ENCODE data around the gene TRPV3. TPM values are rescaled to one million over a fixed set of nuclear protein-coding genes. Genes with fewer than 3 reads are reported as not detected.

The TRPV3 gene
- total and polyA plus RNA-seq, 4 donors = 0.04 to 0.38 (median 0.26) TPM

DNA sequence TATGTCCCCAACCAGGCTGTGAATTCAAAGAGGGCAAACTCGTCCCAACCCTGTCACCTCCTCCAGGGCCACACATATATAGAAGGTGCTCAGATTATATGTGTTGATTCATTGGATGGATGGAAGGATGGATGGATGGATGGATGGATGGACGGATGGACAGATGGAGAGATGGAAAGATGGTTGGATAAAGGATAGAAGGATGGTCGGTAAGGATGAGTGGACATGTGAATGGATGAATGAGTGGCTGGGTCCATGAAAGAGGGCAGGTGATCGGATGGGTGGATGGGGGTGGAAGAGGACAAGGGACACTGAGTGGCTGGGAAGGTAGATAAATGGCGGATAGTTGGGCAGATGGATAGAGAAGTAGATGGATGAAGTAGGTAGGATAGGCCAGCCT lies 30.1 kb downstream of the TRPV3 start:
- Histone ChIP-seq H3K9ac (ENCODE audit: low read depth in 1 of 2, low read length in 2 of 2) (no peak overlapping the region), H3K36me3 (ENCODE audit: control insufficient read depth in 4 of 4, insufficient read depth in 3 of 4, low read depth in 1 of 4, low read length in 3 of 4) (no peaks in the 10 kb centered on the region), H3K27me3 (ENCODE audit: control insufficient read depth in 4 of 4, insufficient read depth in 4 of 4, low read length in 3 of 4) (no peaks in the 10 kb centered on the region), H3K27ac (ENCODE audit: low read depth in 1 of 2, low read length in 2 of 2) (no peak overlapping the region), H3K4me3 (ENCODE audit: low read depth in 1 of 3, low read length in 3 of 3) (no peak overlapping the region), H3K4me1 (ENCODE audit: control insufficient read depth in 4 of 4, insufficient read depth in 4 of 4, low read length in 3 of 4) (peaks cover 0 to 2% (median 0%) of the 10 kb centered on the region in 4 donors), H3K9me3 (ENCODE audit: control insufficient read depth in 4 of 4, low read length in 3 of 4) (no peaks in the 10 kb centered on the region)
- no peak for TF ChIP-seq RAD21 (IDR thresholded peaks at IDR 0.05)
- TF ChIP-seq, protein P1, sequence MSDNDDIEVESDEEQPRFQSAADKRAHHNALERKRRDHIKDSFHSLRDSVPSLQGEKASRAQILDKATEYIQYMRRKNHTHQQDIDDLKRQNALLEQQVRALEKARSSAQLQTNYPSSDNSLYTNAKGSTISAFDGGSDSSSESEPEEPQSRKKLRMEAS (IDR thresholded peaks at IDR 0.05) = no peak
- no peak for TF ChIP-seq RXRA (IDR thresholded peaks at IDR 0.05)
- no peak for TF ChIP-seq HNF4A (conservative IDR thresholded peaks at IDR 0.05)
- no peak for TF ChIP-seq GABPA (IDR thresholded peaks at IDR 0.05 in 1 of 2, conservative IDR thresholded peaks at IDR 0.05 in 1 of 2)
- DNase-seq (ENCODE audit: low spot score) = no peak
- WGBS = 92% methylated on average over 5 of the region's 5 CpGs

DNA sequence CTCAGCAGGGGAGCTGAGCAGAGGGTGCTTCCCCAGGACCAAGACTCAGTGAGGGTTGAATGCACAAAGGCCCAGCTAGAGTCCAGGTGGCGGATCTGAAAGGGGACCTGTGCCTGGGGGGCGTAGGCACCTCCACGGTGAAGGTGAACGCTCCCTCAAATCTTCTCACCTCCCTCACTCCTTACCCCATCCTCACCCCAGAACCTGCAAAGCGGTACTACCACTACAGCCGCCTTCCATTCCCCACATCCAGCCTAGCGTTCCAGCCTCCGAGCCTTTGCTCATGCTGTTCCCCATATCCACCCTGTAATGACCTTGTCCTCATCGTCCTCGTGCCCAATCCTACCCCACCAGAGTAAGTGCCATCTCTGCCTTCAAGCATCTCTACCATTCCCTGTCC lies 30.6 kb downstream of the TRPV3 start:
- Histone ChIP-seq H3K27ac (ENCODE audit: low read depth in 1 of 2, low read length in 2 of 2) (no peak overlapping the region), H3K36me3 (ENCODE audit: control insufficient read depth in 4 of 4, insufficient read depth in 3 of 4, low read depth in 1 of 4, low read length in 3 of 4) (no peaks in the 10 kb centered on the region), H3K4me3 (ENCODE audit: low read depth in 1 of 3, low read length in 3 of 3) (no peak overlapping the region), H3K4me1 (ENCODE audit: control insufficient read depth in 4 of 4, insufficient read depth in 4 of 4, low read length in 3 of 4) (peaks cover 0 to 2% (median 0%) of the 10 kb centered on the region in 4 donors), H3K9ac (ENCODE audit: low read depth in 1 of 2, low read length in 2 of 2) (no peak overlapping the region), H3K9me3 (ENCODE audit: control insufficient read depth in 4 of 4, low read length in 3 of 4) (no peaks in the 10 kb centered on the region), H3K27me3 (ENCODE audit: control insufficient read depth in 4 of 4, insufficient read depth in 4 of 4, low read length in 3 of 4) (no peaks in the 10 kb centered on the region)
- TF ChIP-seq HNF4A (conservative IDR thresholded peaks at IDR 0.05) (no peak), SP1 (IDR thresholded peaks at IDR 0.05) (no peak), JUND (IDR thresholded peaks at IDR 0.05) (no peak), EGR1 (IDR thresholded peaks at IDR 0.05; ENCODE audit: low read depth in 2 of 2) (no peak), YY1 (IDR thresholded peaks at IDR 0.05) (no peak), FOXA2 (IDR thresholded peaks at IDR 0.05) (no peak), NR2F2 (IDR thresholded peaks at IDR 0.05) (no peak), GABPA (IDR thresholded peaks at IDR 0.05 in 1 of 2, conservative IDR thresholded peaks at IDR 0.05 in 1 of 2) (no peak), RXRA (IDR thresholded peaks at IDR 0.05) (no peak), RAD21 (IDR thresholded peaks at IDR 0.05) (no peak), HNF4G (IDR thresholded peaks at IDR 0.05) (no peak)
- TF ChIP-seq, protein P2, sequence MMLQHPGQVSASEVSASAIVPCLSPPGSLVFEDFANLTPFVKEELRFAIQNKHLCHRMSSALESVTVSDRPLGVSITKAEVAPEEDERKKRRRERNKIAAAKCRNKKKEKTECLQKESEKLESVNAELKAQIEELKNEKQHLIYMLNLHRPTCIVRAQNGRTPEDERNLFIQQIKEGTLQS (IDR thresholded peaks at IDR 0.05) = no peak
- TF ChIP-seq, protein P3, sequence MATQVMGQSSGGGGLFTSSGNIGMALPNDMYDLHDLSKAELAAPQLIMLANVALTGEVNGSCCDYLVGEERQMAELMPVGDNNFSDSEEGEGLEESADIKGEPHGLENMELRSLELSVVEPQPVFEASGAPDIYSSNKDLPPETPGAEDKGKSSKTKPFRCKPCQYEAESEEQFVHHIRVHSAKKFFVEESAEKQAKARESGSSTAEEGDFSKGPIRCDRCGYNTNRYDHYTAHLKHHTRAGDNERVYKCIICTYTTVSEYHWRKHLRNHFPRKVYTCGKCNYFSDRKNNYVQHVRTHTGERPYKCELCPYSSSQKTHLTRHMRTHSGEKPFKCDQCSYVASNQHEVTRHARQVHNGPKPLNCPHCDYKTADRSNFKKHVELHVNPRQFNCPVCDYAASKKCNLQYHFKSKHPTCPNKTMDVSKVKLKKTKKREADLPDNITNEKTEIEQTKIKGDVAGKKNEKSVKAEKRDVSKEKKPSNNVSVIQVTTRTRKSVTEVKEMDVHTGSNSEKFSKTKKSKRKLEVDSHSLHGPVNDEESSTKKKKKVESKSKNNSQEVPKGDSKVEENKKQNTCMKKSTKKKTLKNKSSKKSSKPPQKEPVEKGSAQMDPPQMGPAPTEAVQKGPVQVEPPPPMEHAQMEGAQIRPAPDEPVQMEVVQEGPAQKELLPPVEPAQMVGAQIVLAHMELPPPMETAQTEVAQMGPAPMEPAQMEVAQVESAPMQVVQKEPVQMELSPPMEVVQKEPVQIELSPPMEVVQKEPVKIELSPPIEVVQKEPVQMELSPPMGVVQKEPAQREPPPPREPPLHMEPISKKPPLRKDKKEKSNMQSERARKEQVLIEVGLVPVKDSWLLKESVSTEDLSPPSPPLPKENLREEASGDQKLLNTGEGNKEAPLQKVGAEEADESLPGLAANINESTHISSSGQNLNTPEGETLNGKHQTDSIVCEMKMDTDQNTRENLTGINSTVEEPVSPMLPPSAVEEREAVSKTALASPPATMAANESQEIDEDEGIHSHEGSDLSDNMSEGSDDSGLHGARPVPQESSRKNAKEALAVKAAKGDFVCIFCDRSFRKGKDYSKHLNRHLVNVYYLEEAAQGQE (IDR thresholded peaks at IDR 0.05) = no peak
- TF ChIP-seq, protein P4, sequence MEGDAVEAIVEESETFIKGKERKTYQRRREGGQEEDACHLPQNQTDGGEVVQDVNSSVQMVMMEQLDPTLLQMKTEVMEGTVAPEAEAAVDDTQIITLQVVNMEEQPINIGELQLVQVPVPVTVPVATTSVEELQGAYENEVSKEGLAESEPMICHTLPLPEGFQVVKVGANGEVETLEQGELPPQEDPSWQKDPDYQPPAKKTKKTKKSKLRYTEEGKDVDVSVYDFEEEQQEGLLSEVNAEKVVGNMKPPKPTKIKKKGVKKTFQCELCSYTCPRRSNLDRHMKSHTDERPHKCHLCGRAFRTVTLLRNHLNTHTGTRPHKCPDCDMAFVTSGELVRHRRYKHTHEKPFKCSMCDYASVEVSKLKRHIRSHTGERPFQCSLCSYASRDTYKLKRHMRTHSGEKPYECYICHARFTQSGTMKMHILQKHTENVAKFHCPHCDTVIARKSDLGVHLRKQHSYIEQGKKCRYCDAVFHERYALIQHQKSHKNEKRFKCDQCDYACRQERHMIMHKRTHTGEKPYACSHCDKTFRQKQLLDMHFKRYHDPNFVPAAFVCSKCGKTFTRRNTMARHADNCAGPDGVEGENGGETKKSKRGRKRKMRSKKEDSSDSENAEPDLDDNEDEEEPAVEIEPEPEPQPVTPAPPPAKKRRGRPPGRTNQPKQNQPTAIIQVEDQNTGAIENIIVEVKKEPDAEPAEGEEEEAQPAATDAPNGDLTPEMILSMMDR (IDR thresholded peaks at IDR 0.05; ENCODE audit: low read depth, low read length, missing input control) = no peak
- TF ChIP-seq, protein P1 (IDR thresholded peaks at IDR 0.05) = no peak
- TF ChIP-seq, protein P5, sequence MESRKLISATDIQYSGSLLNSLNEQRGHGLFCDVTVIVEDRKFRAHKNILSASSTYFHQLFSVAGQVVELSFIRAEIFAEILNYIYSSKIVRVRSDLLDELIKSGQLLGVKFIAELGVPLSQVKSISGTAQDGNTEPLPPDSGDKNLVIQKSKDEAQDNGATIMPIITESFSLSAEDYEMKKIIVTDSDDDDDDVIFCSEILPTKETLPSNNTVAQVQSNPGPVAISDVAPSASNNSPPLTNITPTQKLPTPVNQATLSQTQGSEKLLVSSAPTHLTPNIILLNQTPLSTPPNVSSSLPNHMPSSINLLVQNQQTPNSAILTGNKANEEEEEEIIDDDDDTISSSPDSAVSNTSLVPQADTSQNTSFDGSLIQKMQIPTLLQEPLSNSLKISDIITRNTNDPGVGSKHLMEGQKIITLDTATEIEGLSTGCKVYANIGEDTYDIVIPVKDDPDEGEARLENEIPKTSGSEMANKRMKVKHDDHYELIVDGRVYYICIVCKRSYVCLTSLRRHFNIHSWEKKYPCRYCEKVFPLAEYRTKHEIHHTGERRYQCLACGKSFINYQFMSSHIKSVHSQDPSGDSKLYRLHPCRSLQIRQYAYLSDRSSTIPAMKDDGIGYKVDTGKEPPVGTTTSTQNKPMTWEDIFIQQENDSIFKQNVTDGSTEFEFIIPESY (IDR thresholded peaks at IDR 0.05) = no peak
- no peak for DNase-seq (ENCODE audit: low spot score)
- WGBS = 83% methylated on average over 10 of the region's 10 CpGs
